Germinal center (tissue), 1 donor: ENCODE measurements around the gene UHRF1.
"Not testable (repeated sequence)": the region's sequence is repeated elsewhere in the genome, so short reads cannot be mapped to it uniquely, and the experiment has no call there.

Source experiments
- DNase-seq: peaks from one replicate; pipeline ENCODE4 v3.0.0; 2012; ENCODE audit warnings: mixed read lengths, low spot score

The UHRF1 gene

GRCh38 chr19:4937060-4937459 lies 27.8 kb downstream of the UHRF1 start:
- DNase-seq: no peak

GRCh38 chr19:4938461-4938860 lies 29.2 kb downstream of the UHRF1 start:
- not testable (repeated sequence) for DNase-seq

- no peak for DNase-seq
These were observed 30.2 kb downstream of the UHRF1 start for GRCh38 chr19:4939466-4939865.

- DNase-seq: not testable (repeated sequence)
These were observed 32.4 kb downstream of the UHRF1 start for GRCh38 chr19:4941638-4942169.

GRCh38 chr19:4950650-4951049 lies 41.3 kb downstream of the UHRF1 start:
- not testable (repeated sequence) for DNase-seq

GRCh38 chr19:4951656-4952055 lies 42.4 kb downstream of the UHRF1 start:
- no peak for DNase-seq

- no peak for DNase-seq
These were observed 43.6 kb downstream of the UHRF1 start for GRCh38 chr19:4952945-4953344.

- not testable (repeated sequence) for DNase-seq
These were observed 45.2 kb downstream of the UHRF1 start for GRCh38 chr19:4954320-4955149.

GRCh38 chr19:4955274-4955673 lies 46.0 kb downstream of the UHRF1 start:
- no peak for DNase-seq

- no peak for DNase-seq
These were observed 48.7 kb downstream of the UHRF1 start for GRCh38 chr19:4957981-4958380.

GRCh38 chr19:4962085-4962619 lies 52.9 kb downstream of the UHRF1 start:
- no peak for DNase-seq

GRCh38 chr19:4965061-4965460 lies 55.8 kb downstream of the UHRF1 start:
- DNase-seq: no peak

- no peak for DNase-seq
These were observed 57.3 kb downstream of the UHRF1 start for GRCh38 chr19:4966591-4966990.

- DNase-seq: no peak
These were observed 58.6 kb downstream of the UHRF1 start for GRCh38 chr19:4967738-4968461.

- peak; percentile 100 for DNase-seq
These were observed 59.4 kb downstream of the UHRF1 start, which contains the start of gene KDM4B for GRCh38 chr19:4968462-4969291. Gene KDM4B (plus strand): TSS chr19:4969113. CDS start chr19:5032891, 63,778 bp downstream.

- no peak for DNase-seq
These were observed 60.0 kb downstream of the UHRF1 start for GRCh38 chr19:4969292-4969771.

- peak; percentile 57 for DNase-seq
These were observed 60.7 kb downstream of the UHRF1 start for GRCh38 chr19:4969772-4970531.

GRCh38 chr19:4970558-4971423 lies 61.5 kb downstream of the UHRF1 start:
- no peak for DNase-seq

- no peak for DNase-seq
These were observed 62.1 kb downstream of the UHRF1 start for GRCh38 chr19:4971424-4971793.
